ENCODE data around the gene IL20RB.

Gene IL20RB, protein sequence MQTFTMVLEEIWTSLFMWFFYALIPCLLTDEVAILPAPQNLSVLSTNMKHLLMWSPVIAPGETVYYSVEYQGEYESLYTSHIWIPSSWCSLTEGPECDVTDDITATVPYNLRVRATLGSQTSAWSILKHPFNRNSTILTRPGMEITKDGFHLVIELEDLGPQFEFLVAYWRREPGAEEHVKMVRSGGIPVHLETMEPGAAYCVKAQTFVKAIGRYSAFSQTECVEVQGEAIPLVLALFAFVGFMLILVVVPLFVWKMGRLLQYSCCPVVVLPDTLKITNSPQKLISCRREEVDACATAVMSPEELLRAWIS

DNA sequence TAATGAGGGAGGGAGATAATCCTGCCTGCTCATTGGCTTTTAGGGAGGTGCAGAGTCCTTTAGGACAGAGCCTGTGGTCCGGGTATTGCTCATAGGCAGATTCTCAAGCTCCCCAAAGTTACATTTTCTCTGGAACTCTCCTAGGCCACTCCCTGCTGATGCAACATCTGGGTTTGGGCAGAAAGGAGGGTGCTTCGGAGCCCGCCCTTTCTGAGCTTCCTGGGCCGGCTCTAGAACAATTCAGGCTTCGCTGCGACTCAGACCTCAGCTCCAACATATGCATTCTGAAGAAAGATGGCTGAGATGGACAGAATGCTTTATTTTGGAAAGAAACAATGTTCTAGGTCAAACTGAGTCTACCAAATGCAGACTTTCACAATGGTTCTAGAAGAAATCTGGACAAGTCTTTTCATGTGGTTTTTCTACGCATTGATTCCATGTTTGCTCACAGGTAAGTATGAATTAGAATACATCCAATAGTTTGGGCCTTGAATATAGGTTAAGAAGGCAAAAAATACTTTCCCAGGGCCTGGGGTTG lies at the start of gene IL20RB:
Gene IL20RB (plus strand): TSS at position 233 of the 538 bp plus-strand sequence. CDS start 131 bp downstream, at position 364.
- DNase-seq = no peak

- DNase-seq = no peak
Observed at GRCh38 chr3:136908297-136908696, 49.5 kb upstream of the IL20RB start.

DNA sequence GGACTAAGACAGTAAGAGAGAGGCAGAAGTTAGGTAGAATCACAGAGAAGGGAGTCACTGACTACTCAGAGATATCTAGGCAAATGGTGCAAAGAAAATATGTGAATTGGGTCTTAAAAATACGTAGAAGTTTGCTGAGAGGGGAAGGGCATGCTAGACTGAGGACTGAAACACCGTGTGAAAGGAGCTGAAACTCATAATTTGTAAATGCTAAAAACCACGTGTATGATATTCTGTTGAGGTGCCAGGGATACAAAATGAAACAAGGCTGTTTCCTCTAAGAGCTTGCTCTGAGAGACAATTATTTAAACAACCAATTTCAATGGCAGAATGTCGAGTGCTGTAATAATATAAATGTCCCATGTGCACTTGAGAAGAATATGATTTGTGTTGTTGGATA lies 48.6 kb upstream of the IL20RB start:
- DNase-seq = no peak

DNA sequence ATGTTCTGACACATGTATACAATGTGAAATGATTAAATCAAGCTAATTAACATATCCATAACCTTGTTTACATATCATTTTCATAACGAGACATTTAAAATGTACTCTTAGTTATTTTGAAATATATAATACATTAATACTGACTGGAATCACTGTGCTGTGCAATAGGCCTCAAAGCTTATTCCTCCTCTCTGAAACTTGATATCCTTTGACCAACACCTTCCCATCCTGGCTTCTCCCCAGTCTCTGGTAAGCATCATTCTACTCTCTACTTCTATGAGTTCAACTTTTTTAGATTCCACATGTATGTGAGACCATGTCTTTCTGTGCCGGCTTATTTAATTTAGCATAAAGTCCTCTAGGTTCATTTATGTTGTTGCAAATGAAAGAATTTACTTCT lies 47.1 kb upstream of the IL20RB start:
- DNase-seq = no peak

- no peak for DNase-seq
Observed at GRCh38 chr3:136913168-136913567, 44.6 kb upstream of the IL20RB start.

DNA sequence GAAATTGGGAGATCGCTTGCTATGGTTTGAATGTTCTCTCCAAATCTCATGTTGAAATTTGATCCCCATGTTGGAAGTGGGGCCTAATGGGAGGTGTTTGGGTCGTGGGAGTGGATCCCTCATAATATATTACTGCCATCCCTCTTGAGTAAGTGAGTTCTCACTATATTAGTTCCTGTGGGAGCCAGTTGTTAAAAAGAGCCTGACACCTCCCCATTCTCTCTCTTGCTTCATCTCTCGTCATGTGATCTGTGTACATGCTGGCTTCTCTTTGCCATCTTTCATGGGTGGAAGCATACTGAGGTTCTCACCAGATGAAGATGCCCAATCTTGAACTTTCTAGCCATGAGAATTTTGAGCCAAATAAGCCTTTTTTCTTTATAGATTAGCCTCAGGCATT lies 43.0 kb upstream of the IL20RB start:
- DNase-seq = no peak

DNA sequence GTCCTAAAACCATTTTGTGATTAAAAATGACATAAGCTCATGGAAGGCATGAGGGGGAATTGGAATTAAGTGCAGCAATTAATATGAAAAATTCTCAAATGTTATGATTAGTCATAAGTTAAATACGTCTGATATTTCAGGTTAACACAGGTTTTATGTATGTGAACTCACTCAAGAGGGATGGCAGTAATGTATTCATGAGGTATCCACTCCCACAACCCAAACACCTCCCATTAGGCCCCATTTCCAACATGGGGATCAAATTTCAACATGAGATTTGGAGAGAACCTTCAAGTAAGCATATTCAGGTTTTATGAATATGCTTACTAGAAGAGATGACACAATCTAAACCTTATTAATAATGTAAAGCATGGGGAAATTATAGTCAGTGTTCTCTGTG lies 41.6 kb upstream of the IL20RB start:
- no peak for DNase-seq

DNA sequence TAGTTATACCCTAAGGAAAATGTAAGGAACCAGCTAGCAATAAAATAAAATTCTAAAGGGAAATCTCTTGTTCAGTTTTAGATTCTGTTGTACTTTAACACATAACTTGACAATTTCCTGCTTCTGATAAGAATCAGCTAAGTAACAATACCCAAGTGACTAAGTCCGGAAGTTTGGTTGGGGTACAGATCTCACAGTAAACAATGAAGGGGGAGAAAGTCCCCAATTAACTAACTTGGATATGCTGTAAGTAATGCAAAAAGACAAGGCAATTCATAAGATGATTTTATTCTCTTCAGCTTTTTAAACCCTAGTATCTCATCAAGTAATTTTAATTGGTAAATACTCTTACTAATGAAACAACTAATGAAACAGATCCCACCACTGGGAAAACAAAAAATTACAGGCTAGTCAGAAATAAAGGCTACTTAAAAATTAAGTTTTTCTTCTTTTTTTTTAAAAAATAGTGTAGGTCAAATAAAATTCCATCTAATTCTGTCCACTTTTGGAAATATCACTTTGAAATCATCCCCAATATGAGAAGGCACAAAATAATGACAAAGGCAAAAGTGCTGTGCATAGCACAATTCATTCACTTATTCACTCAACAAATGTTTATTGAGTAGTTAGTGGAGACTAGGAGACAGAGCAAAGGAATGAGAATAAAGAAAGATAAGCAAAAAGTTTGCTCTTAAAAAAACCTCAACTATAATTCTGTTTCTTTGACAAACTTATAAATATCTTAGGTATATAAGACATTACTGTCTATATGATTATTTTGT lies 37.8 kb upstream of the IL20RB start:
- peak in 3 of 6 experiments; percentile 19 to 47 (median 24) for DNase-seq

DNA sequence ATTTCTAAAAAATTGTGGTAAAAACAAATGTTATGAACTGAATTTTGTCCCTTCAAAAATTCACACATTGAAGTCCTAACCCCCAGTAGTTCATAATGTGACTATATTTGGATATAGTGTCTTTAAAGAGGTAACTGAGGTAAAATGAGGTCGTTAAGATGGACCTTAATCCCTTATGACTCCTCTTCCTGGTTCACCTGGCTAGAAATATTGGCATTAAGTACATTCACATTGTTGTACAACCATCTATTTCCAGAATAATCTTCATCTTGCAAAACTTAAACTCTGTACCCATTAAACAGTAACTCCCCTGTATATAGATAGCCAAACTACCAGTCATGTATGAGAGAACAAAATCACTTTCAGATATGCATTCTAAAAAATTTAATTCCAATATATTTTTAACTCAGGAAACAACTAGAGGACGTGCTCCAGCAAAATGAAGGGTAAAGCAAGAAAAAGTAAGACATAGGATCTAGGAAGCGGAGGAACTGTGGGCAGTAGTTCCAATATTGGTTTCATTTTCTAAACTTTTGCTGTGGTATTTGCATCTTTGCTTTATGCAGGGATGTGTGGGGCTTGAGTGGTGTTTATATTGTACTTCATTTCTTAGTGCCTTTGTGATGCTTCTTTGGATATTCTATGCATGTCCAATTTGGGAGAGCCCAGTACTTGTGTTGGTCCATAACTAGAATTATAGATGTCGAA lies 36.7 kb upstream of the IL20RB start:
- no peak for DNase-seq

GRCh38 chr3:136925425-136926190 lies 32.2 kb upstream of the IL20RB start:
- no peak for DNase-seq

GRCh38 chr3:136928240-136928639 lies 29.5 kb upstream of the IL20RB start:
- DNase-seq = no peak

- no peak for DNase-seq
Observed at GRCh38 chr3:136929977-136930670, 27.7 kb upstream of the IL20RB start.

- DNase-seq = no peak
Observed at GRCh38 chr3:136931606-136932005, 26.2 kb upstream of the IL20RB start.

- DNase-seq = no peak
Observed at GRCh38 chr3:136932523-136932922, 25.3 kb upstream of the IL20RB start.

DNA sequence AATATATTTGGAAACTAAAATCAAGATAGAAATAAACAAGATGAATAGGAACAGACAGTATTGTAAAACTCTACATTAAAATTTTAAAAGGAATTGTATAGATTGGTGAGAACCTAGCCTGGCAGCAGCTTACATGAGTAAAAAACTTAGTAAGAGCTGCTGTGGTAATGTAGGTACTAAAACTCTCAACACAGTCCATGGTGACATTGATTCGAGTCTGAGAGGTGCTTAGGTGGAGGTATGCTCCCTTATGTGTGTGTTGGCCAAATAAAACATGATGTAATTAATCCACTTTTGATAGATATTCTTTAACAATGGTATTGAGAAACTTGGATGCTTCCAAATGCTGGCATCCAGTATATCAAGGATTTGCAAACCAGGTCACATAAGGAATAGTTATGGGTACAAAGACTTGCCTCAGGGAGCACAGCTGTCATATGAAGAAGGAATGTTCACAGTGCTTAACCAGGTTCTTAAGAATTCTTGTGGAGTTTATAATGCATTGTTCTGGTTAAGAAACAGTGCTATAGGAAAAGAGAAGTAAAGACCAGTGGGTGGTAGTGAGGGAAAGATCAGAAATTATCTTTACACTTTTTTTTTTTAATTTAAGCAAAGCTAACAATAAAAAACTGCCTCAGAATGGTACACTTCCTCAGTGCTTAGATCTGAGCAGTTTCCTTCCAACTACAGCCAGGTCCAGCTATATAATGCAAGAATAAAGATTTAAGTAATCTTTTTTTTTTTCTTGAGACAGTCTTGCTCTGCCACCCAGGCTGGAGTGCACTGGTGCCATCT lies 24.6 kb upstream of the IL20RB start:
- no peak for DNase-seq

GRCh38 chr3:136937175-136937574 lies 20.6 kb upstream of the IL20RB start:
- no peak for DNase-seq

- no peak for DNase-seq
Observed at GRCh38 chr3:136937851-136938250, 19.9 kb upstream of the IL20RB start.

- DNase-seq = no peak
Observed at GRCh38 chr3:136938334-136938733, 19.4 kb upstream of the IL20RB start.

DNA sequence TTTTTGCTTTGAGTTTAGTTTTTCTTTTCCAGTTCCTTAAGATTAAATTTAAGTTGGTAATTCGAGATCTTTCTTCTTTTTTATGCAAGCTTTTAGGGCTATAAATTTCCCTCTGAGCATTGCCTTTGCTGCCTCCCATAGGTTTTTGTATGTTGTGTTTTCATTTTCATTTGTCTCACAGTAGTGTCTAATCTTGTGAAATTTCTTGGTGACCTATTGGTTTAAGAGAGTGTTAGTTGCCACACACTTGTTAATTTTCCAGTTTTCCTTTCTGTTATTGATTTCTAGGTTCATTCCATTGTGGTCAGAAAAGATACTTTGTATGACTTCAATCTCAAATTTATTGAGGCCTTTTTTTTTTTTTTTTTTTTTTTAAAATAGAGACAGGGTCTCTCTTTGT lies 18.3 kb upstream of the IL20RB start:
- no peak for DNase-seq

- DNase-seq = no peak
Observed at GRCh38 chr3:136942803-136943202, 15.0 kb upstream of the IL20RB start.

GRCh38 chr3:136943436-136943835 lies 14.3 kb upstream of the IL20RB start:
- no peak for DNase-seq
